Activated T-cell treated with anti-CD3 and anti-CD28 coated beads for 1 hour (primary cell): Measurements from ENCODE around the gene CSF1.
"Not testable (repeated sequence)": the region's sequence is repeated elsewhere in the genome, so short reads cannot be mapped to it uniquely, and the experiment has no call there.

Source experiments
- DNase-seq: peaks from one replicate; pipeline ENCODE4 v3.0.0-alpha.2; 2020; ENCODE audit warnings: low read depth

CSF1 gene

GRCh38 chr1:109942434-109942833 lies 31.8 kb downstream of the CSF1 start:
- DNase-seq = no peak

- no peak for DNase-seq
These were observed 33.9 kb downstream of the CSF1 start for GRCh38 chr1:109944541-109944940.

GRCh38 chr1:109946511-109946910 lies 35.9 kb downstream of the CSF1 start:
- DNase-seq = no peak

- no peak for DNase-seq
These were observed 37.1 kb downstream of the CSF1 start for GRCh38 chr1:109947582-109948284.

GRCh38 chr1:109948285-109948630 lies 37.6 kb downstream of the CSF1 start:
- no peak for DNase-seq

- DNase-seq = no peak
These were observed 39.4 kb downstream of the CSF1 start for GRCh38 chr1:109950038-109950437.

GRCh38 chr1:109950509-109950908 lies 39.9 kb downstream of the CSF1 start:
- DNase-seq = no peak

GRCh38 chr1:109951501-109951900 lies 40.9 kb downstream of the CSF1 start:
- not testable (repeated sequence) for DNase-seq

GRCh38 chr1:109954041-109954512 lies 43.4 kb downstream of the CSF1 start:
- no peak for DNase-seq

- no peak for DNase-seq
These were observed 49.0 kb downstream of the CSF1 start for GRCh38 chr1:109959632-109959973.

GRCh38 chr1:109959974-109960744 lies 49.5 kb downstream of the CSF1 start:
- DNase-seq = no peak

GRCh38 chr1:109960745-109961094 lies 50.1 kb downstream of the CSF1 start:
- DNase-seq = no peak

GRCh38 chr1:109963864-109964263 lies 53.2 kb downstream of the CSF1 start:
- DNase-seq = no peak

- DNase-seq = no peak
These were observed 58.6 kb downstream of the CSF1 start for GRCh38 chr1:109969146-109969829.

GRCh38 chr1:109969907-109970306 lies 59.3 kb downstream of the CSF1 start:
- no peak for DNase-seq

GRCh38 chr1:109971559-109971958 lies 60.9 kb downstream of the CSF1 start:
- no peak for DNase-seq

GRCh38 chr1:109974191-109974590 lies 63.5 kb downstream of the CSF1 start:
- no peak for DNase-seq

GRCh38 chr1:109975718-109976117 lies 65.1 kb downstream of the CSF1 start:
- DNase-seq = no peak

GRCh38 chr1:109976762-109977161 lies 66.1 kb downstream of the CSF1 start:
- DNase-seq = no peak

GRCh38 chr1:109977225-109977624 lies 66.6 kb downstream of the CSF1 start:
- DNase-seq = no peak

- no peak for DNase-seq
These were observed 67.2 kb downstream of the CSF1 start for GRCh38 chr1:109977657-109978378.

- no peak for DNase-seq
These were observed 68.3 kb downstream of the CSF1 start for GRCh38 chr1:109978761-109979488.
